CD4-positive, alpha-beta T cell treated with Interleukin-2 at 100 ng/mL for 4 hours (primary cell): Measurements from ENCODE around the gene KRT222.

Experiments used
- DNase-seq: peaks from one replicate; pipeline ENCODE4 v3.0.0-alpha.2; 2020; ENCODE audit warnings: low spot score

KRT222 gene

DNA sequence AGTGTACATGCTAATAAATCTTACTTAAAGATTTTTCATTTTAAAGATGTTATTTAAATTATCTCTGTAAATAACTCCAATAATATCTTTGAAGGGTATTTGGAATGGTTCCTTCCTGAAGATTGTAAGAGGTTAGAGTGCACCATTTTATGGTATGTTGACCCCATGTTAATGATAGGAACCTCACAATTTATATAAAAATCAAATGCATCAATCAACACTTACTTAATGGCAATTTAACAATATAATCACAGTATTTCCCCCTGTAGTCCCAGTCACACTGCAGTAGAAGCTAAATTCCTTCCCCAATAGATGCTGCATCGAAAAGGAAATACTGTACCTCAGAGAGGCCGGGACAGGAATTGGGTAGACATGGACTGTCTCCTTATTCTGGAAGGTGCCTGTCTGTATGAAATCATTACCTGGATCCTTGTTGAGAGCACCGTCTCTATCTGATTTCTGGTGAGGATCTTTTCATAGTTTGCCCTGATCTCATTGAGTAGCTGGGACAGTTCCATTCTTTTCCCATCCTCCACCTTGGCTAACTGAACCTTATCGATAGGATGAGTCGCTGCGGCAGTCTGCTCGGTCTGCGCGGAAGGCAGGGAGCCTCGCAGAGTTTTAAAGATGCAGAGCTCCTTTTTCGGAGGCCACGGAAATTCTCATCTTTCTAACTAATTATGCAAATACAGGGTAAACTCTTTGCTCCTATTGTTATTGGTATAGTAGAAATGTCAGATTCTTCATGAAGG lies at the start of gene KRT222:
KRT222 (minus strand) TSS at position 596 of the 752 bp plus-strand sequence; CDS start at position 518, 78 bp downstream.
- DNase-seq, result no peak

DNA sequence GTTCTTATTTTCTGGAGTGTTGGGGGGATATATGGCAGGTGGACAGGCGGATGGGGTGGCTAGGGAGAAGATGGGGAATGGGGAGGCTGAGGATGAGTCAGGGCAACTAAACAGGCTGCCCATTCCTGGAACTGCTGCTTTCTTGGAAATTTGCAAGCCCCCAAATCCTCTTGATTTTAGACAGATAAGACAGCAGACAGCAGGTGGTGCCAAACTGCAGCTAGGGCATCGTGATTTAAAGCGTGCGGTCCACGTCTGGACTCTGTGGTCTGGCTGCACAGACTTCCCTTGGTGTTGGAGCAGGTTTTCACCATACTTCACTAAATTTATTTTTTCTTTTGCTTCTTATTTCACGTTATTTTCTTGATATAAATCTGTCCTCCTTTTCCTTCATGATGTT lies 49.5 kb upstream of the KRT222 start:
- DNase-seq, result no peak

DNA sequence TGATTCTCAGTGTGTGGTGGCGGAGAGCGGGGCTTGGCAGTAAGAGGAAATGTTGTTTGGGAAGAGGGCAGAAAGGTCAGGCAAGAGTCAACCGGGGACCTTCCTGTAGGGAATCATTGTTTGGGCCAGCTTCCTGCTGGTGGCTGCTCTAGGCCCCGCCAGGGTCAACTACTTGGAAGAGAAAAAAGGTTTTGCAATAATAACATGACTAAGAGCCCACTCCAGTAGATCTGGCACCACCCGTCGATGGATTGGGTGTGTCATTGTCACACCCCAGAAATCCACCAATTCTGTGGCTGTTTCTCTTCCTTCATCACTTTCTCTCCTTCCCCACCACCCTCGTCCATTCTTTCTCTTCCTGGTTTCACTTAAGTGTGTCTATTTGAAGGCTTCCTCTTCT lies 42.8 kb upstream of the KRT222 start:
- DNase-seq, result no peak

DNA sequence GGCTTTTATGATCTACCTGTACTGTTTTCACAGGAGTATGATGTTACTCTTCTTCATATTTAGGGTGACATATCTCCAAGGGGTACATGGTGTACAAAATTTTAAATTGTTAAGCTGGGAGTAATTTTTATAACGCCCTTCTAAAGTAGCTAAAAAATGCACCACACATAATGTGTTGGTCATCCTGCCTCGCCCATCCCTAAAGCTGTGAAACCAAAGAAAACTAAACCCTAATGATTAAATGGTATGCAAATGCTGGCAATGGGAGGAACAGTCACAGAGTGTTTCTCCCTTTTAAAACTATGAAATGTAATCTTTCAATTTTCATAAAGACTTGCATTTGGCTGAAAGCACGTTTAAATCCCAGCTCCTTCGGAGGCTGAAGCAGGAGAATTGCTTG lies 40.6 kb upstream of the KRT222 start:
- DNase-seq, result no peak

DNA sequence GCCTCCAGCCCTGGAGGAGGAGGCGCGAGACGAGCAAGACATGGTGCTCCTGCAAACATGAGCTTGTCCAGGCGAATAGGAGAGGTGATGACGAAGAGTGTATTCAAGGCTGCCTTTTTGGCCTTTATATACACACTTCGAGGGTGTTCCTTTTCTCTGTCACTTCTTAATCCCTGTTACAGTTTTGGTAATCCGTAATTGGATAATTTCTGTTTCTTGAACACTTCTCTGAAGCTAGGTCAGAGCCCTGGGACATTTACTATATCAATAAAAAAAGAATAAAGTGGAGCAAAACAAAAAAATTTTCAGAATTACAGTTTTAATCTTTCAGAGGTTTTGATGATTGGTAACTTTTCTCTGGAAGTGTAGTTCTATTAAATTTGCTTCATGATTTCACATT lies 38.7 kb upstream of the KRT222 start, which contains the start of gene KRT24:
KRT24 (minus strand) TSS at position 101 of the 400 bp plus-strand sequence; CDS start at position 42, 59 bp downstream.
- DNase-seq, result no peak

DNA sequence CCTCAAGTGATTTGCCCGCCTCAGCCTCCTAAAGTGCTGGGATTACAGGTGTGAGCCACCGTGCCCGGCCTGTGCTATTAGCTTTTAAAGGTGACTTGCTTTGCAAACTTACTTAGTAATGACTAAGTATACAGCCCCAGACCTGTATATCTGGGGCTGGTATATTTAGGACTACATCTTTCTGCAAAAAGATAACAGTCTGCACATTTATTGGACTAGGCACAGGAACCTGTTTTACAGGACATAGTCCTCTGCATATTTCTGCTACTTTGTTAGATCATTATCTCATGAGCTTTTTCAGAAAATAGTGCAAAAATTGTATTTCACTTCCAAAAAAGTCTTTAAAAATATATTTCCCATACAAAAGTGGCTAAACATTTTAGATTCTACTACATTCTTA lies 37.3 kb upstream of the KRT222 start:
- no peak for DNase-seq

DNA sequence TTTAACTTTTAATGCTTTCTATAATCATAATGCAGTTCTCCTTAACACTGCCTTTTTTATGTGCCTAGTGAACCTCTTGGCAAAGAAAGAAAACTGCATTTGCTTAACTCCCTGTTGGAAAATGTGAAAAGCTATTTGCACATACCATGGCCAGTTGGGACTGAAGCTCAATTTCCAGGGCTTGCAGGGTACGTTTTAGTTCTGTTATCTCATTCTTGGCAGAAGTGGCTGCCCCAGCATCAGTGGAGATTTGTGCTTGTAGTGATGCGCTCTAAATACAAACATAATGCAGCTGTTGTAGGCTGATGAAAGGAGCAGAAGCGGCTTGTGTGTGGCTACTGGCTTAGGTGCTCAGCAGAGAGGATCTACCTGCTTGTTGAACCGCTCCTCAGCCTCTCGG lies 34.9 kb upstream of the KRT222 start:
- no peak for DNase-seq

DNA sequence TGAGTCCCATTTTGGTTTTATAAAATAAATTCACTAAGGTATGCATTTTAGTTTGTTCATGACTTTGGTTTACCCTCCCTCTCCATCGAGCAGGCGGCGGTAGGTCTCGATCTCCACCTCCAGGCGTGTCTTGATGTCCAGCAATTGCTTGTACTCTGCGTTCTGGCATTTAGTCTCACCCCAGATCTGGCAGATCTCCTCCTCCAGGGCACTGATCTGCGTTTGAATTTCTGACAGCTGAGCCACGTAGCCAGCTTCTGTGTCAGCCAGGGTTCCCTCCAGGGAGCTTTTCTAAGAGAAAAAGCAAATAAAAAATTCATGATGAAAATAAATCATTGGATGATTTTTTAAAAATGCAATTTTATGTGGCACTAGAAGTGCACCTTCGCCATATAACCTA lies 34.4 kb upstream of the KRT222 start:
- DNase-seq, result no peak

DNA sequence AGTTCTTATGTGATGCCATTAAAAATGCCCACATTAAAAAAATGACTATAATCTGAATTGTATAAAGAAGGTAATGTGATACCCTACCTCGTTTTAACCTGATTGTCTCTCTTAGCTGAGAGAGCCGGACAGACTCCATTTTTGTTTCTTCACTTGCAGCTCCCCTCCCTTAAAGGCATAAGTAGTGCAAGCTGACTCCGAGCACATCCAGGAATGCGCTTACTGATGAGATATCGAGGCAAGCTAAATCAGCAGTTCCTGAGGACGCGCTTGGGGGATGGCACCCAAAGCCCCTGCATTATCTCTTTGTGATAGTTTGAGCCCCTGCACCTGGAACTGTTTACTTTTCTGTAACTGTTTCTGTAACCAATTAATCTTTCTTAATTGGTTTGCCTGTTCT lies 32.3 kb upstream of the KRT222 start:
- no peak for DNase-seq

DNA sequence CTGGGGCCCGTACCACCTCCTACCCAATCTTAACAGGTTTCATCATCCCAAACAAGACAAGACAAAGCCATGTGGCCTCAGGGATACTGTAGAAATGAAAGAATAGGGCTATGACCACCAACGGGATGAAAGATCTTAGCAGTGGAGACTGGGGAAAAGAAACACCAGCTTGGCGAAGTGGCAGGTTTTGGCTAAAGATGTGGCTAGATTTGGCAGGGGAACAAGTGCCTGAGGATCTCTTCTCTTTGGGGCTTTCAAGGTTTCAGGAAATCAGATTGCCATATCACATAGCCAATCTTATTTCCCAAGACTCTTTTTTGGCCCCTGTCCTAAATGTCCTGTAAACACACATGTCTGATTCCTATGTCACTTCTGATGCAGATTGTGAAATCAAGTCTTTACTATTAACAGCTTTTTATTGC lies 31.7 kb upstream of the KRT222 start:
- DNase-seq, result no peak

DNA sequence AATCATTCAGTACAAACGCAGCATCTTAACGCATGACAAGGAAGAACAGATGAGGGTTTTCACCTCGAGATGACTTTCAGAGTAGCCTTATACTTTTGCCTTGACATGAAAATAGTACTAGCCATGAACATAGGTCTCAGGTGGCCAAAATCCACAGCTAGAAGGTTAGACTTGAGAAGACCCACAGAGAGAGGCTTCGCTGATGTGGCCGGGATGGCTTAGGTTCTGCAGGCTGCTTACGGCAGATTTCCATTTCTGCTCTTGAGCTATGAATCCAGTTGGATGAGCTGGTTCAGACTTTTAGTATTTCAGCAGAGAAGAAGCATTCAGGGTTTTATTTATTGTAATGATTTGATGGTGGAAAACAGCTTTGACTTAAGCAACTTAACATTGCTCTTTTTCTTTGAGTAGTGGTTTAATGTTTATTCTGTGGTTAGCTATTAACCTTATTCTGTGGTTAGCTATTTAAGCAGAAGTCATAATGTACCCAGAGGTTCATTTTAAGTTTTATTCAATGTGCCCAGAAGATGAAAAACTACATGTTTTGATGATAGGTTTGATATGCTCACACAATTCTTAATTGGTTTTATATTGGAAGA lies 31.0 kb upstream of the KRT222 start:
- no peak for DNase-seq

DNA sequence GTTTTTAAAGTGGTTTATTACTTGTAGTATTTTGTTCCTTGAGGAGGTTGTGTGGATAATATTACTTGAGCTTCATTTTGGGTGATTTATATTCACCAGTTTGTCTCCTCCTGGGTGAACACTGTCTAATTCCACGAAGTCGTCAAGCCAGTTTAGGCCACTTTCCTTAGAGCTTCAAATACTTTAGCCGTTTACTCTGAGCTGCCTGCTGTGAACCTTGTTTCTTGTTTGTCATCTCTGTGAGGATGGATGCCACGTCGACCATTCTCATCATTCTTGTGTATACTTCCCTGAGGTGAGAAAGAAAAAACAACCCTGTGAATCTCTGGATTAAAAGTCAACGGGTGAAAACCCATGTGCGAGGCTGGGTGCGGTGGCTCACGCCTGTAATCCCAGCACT lies 29.6 kb upstream of the KRT222 start:
- DNase-seq, result no peak

DNA sequence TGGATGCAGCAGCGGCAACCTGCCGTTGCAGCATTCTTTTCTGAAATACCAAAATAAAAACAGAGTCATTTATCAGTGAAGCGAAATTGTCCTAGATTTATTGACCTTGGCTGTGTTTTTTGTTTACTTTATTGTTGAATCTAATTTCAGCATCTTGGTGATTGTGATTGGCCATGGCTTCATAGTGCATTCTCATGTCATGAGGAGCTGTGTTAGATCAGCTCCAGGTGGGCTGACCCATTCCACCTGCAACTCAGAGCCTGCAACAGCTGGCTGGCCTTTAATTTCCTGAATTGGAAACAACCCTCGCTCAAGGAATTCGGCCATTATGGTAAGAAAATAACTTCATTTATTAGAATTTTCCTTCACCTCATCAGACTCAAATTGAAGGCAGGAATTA lies 22.1 kb upstream of the KRT222 start:
- DNase-seq, result no peak

DNA sequence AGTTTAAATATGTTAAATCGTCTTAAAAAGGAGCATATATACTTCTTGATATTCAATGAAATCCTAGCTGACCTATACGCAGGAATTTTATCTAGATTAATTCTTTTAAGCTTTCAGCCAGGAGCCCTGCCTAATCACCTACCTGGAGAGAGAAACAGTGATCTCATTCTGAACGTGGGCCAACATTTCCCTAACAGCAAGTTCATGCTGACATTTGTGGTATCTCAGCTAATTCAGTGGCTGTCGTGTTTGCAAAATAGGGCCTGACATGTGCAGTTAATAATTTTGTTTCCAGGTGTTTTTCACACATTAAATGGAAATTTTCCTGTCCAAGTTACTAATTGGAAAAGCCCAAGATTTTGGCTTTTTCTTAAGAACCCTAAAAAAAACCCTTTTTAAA lies 21.2 kb upstream of the KRT222 start:
- DNase-seq, result no peak

DNA sequence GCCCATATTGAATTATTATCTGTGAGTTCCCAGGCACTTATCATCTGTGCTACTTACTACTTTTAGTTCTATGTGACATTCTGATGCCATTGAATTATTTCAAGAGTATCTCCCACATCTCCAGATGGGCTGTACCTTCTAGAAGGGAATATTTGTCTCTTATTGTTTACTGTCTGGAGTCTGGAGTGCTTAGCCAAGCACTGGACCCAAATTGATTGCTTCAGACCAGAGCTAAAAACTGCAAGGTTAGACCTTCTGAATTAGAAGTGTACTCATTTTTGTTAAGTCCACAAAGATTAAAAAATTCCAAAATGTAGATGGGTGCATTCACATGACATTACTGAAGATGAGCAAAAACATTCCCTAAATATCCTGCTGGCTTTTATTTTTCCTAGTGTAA lies 16.0 kb upstream of the KRT222 start:
- no peak for DNase-seq

DNA sequence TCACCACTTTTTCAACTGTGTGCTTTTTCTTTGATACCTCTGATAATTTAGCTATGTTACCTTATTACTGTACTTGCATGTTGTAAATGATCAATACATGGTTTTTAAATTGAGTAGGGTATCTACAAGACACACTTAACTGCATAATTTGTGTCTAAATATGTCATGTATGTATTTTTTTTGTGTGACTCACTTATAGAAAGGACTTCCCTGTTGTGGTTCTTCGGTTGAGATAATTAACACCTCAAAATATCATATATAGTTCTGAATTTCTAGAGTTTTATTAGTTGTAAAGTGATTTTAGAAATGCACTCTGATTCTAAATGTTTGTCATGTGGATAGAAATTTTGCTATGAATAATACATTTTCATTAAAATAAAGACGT lies 14.5 kb upstream of the KRT222 start:
- no peak for DNase-seq

DNA sequence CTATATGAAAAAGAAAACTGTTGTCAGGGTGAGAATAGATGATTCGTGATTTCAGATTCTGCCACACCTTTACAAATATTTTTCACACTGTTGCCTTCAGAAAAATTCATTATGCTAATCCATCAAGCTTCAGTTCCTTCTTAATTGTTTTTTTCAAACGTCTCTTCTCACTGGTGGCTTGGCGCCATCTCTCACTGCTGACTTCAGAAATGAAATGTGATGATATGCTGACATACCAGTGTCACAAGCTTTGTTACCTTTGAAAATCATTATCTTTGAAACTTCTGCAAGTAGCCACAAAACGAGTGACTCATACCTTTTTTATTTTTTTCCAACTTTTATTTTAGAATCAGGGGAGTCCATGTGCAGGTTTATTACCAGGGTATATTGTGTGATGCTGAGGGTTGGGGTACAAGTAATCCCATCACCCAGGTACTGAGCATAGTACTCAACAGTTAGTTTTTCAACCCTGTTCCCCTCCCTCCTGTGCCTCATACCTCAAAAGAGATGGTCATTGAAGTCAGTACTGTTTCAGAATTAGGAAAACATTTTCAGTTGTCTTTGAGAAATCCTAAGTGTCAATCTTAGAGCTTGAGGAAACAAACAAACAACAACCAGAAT lies 14.0 kb upstream of the KRT222 start:
- no peak for DNase-seq

DNA sequence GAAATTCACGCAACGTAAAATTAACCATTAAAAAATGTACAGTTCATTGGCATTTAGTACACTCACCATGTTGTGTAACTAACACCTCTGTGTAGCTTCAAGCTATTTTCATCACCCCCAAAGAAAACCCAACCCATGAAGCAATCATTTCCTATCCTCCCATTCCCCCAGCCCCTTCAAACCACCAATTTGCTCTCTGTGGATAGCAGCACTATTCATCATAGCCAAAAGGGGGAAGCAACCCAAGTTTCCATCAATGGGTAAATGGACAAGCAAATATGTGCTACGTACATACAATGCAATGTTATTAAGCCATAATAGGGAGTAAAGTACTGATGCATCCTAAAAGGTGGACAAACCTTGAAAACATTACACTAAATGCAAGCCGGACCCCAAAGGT lies 10.9 kb upstream of the KRT222 start:
- no peak for DNase-seq

DNA sequence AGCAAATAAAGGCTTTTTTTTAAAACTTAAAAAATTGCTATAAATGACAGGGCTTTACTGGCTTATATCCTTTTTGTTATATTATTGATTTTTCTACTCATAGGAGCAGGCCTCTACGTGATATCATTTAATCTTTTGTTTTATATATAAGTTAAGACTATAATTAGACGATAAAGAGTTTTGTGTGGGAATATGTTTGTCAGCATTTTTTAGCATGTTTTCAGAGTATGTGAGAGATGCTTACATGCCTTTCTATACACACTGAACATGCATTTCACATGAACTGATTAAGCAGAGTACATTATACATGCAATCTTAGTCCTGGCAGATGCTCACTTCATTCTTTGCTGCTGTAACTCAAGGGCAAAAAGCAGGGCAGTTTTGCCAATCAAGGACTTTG lies 7.7 kb upstream of the KRT222 start:
- no peak for DNase-seq

DNA sequence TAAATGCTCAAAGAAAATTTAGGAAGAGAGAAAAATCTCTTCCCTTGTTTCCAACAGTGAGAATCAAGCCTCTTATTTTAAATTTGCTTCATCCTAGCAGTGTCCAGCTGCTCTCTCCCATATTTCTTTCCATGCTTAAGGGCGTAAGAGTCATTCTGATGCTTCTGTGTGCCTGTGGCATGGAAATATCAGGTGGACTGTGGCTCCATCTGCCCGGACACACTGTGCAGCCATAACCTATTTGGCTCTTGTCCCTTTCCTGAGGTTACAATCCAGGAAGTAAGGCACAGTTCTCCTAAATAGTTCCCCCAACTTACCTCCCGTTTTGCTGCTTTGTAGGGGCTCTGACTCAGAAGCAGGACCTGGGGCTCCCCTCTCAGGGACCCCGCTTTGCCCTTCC lies 6.3 kb upstream of the KRT222 start:
- no peak for DNase-seq

DNA sequence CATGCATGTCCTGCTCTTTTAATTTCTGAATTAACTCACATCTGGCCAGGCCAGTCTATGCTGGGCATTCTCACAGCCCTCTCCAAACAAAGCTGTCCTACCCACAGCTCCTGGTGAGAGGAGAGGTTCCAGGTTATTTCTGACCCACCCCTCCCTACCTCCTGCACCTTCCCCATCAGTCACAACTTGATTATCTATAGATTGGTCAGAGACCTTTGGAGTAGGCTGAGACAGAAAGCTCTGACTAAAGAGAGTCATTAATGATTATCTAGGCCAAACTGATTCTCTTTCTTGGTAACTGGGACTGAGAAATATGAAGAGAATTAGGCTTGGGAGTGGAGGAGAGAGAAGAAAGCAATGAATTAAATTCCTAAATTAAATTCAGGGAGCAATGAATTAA lies 1.4 kb upstream of the KRT222 start:
- DNase-seq, result no peak

DNA sequence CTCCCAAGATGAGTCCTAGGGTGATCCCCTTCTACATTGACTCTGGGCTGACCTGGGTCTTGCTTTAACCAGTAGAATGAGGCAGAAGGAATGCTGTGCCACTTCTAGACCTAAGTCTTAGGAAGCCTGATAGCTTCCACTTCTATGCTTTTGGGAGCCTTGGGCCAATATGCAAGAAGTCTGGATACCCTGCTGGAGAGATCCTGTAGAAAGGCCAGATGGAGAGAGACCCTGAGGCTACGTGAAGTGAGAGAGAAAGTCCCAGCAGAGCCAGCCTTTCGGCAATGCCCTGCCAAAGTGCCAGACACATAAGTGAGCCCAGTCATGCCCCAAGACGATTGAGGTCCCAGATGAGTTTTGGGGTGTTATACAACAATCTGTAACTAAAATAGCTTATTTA lies 1.7 kb downstream of the KRT222 start:
- no peak for DNase-seq

DNA sequence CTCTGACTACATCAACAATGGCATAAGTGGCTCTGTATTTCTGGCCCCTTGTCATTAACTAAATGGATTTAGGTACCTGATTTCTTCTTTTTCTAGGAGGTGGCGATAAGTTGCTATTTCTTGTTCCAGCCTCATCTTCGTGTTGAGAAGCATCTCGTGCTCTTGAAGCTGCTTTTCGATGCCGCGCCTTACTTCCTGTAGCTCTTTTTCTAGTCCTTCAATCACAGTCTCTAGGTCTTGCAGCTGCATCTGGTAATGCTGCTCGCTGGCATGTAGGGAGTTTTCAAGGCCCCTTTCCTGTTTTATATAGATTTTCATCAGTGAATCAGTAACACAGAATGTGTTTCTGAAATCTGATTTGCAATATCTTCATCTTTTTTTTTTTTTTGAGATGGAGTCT lies 5.1 kb downstream of the KRT222 start:
- DNase-seq, result no peak

DNA sequence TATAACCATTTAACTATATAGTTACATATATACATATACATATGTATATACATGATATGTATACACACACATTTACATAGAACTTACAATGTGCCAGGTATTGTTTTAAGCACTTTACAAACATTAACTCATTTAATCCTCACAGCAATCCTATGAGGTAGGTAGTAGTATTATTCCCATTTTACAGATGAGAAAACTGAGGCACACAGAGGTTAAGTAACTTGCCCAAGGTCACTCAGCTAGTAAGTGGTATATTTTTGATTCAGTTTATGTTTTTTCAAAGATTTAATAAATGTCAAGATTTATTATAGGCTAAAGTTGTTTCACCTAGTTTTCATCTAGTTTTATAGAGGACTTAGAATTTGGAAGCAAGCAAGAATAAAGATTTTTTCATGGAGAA lies 6.6 kb downstream of the KRT222 start:
- no peak for DNase-seq
